Ishikawa (cell line): ENCODE measurements around the gene VWC2.

ENCODE experiments used
- CEBPB ChIP-seq: IDR thresholded peaks from 2 replicates; pipeline ENCODE4 v1.6.1; 2012
- CREB1 ChIP-seq: IDR thresholded peaks from 2 replicates; pipeline ENCODE4 v1.6.1; 2012; ENCODE audit warnings: low read depth
- EGR1 ChIP-seq: IDR thresholded peaks from 2 replicates; pipeline ENCODE4 v1.6.1; 2012
- EP300 ChIP-seq: IDR thresholded peaks from 2 replicates; pipeline ENCODE4 v1.6.1; 2012; ENCODE audit warnings: borderline replicate concordance
- FOXM1 ChIP-seq: IDR thresholded peaks from 2 replicates; pipeline ENCODE4 v1.6.1; 2012; ENCODE audit warnings: low read depth, borderline replicate concordance
- NFIC ChIP-seq: IDR thresholded peaks from 2 replicates; pipeline ENCODE4 v1.6.1; 2012
- RAD21 ChIP-seq: IDR thresholded peaks from 2 replicates; pipeline ENCODE4 v1.6.1; 2012; ENCODE audit warnings: low read depth
- REST ChIP-seq: IDR thresholded peaks from 2 replicates; pipeline ENCODE4 v1.6.1; 2012; ENCODE audit warnings: low read depth, mild to moderate bottlenecking
- TAF1 ChIP-seq: IDR thresholded peaks from 2 replicates; pipeline ENCODE4 v1.6.1; 2012; ENCODE audit warnings: low read depth, mild to moderate bottlenecking
- TCF12 ChIP-seq: IDR thresholded peaks from 2 replicates; pipeline ENCODE4 v1.6.1; 2012; ENCODE audit warnings: low read depth
- TEAD4 ChIP-seq: IDR thresholded peaks from 2 replicates; pipeline ENCODE4 v1.6.1; 2012
- USF1 ChIP-seq: IDR thresholded peaks from 2 replicates; pipeline ENCODE4 v1.6.1; 2012
- YY1 ChIP-seq: IDR thresholded peaks from 2 replicates; pipeline ENCODE4 v1.6.1; 2012; ENCODE audit warnings: low read depth
- ZBTB7A ChIP-seq: IDR thresholded peaks from 2 replicates; pipeline ENCODE4 v1.6.1; 2012; ENCODE audit warnings: low read depth
- TF ChIP-seq, protein P1 (sequence below): IDR thresholded peaks from 2 replicates; pipeline ENCODE4 v1.6.1; 2012

VWC2 gene

GRCh38 chr7:49791088-49791741 is 17.8 kb downstream of the VWC2 start:
- TF ChIP-seq FOXM1, result no peak
- TF ChIP-seq TCF12, result no peak
- TF ChIP-seq CEBPB, result no peak
- no peak for TF ChIP-seq REST
- TF ChIP-seq USF1, result no peak
- TF ChIP-seq, protein P1, sequence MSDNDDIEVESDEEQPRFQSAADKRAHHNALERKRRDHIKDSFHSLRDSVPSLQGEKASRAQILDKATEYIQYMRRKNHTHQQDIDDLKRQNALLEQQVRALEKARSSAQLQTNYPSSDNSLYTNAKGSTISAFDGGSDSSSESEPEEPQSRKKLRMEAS, result no peak
- no peak for TF ChIP-seq TAF1
- TF ChIP-seq EP300, result no peak
- no peak for TF ChIP-seq CREB1

DNA sequence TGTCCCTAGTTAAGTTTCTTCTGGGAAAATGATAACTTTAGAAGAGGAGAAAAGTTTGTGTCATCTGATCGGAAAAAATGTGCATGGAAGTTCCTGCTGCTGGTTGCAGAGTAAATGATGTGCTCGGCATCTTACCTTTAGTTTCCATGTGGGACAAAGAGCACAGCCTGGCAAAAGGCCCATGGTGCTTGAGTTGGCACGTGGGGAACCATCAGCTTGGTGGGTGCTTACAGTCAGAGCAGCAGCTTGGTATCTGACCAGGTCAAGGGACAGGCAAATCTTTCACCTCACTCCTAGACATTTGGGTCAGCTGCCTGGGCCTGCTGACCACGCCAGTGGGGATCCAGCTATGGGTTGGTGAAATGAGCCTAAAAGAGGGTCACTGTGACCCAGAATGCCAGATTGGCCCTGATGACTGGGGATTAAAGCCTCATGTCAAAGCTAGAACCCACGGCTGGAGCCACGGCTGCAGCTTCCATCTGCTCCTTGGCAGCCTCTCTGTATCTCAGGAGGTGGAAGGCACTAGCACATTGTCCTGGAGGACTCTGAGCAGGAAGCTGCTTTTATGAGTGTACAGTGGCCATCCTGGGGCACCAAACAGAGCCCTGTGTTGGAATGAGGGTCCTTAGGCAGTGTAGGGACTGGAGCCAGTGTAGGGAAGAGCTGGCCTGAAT is 24.7 kb downstream of the VWC2 start:
- TF ChIP-seq, protein P1, result no peak
- TF ChIP-seq TAF1 (no peak), USF1 (no peak), TCF12 (no peak)

DNA sequence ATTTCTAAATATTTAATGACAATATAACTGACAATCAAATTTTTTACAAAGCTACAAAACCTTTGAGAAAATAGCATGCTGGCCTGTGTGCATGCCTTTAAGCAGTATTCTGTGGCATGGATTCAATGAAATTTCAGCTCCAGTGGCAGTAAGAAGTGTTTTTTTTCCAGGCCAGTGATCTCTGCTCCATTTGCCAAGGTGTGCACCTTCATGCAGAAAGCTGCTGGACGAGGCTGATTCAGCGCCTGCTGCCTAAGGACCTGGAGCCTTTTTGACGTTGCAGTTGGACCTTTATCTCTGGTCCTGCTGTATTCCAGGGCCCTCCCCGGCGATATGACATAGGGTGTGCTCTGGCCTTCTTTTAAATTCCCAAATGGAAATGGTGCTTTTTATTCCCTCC is 26.6 kb downstream of the VWC2 start:
- TF ChIP-seq REST (no peak), TAF1 (no peak), CEBPB (no peak)

- TF ChIP-seq TEAD4, result no peak
These were observed 29.2 kb downstream of the VWC2 start for GRCh38 chr7:49802600-49802999.

DNA sequence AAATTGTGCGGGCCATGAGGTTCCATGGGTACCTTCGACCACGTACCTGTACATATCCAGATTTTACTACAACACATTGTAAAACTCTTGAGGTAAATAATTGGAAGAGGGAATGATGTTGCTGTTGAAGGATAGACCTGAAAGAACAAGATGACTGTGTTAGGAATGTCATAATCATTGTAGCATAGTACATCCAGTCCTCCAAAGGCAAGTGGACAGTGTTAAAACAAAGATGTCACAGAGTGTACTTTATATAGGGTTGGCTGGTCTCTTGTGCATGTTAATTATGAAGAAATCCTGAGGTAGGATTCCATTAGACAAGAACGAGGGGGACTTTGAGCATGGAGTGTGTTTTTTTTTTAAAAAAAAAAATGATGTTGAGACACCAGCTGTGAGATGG is 30.4 kb downstream of the VWC2 start:
- TF ChIP-seq NFIC (no peak), TCF12 (no peak), CEBPB (no peak), USF1 (no peak), CREB1 (no peak), EP300 (no peak), TEAD4 (no peak), YY1 (no peak), FOXM1 (no peak), EGR1 (no peak)
- TF ChIP-seq, protein P1, result no peak

DNA sequence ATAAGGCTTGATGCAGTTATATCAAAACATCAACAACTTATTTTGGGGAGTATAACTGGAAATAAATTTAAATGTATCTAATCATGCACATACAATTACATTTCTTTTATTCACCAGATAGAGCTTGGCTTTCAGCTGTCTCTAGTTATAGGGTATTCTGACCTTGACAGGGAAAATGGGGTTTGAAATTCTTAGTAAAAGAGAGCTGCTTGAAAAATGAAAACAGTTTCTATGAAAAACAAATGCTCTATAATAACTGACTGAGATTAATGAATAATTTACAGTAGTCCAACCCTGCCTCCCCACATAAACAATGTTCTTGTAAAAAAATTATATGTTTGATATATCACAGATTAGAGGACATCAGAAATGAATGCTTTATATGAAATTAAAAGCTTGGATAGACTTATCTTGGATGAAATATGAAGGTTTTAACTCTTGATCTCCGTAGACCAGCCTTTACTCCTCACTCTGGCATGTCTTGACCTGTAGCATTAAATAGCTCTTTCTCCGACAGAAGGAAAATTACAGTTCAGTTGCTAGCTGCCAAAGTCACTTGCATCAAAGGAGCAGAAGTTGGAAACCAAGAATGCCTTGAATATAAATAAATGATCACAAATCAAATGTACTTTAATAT is 32.1 kb downstream of the VWC2 start:
- no peak for TF ChIP-seq TCF12
- TF ChIP-seq, protein P1, result no peak
- no peak for TF ChIP-seq EGR1
- TF ChIP-seq TAF1, result no peak
- TF ChIP-seq RAD21, result no peak
- TF ChIP-seq TEAD4, result no peak
- TF ChIP-seq NFIC, result no peak
- no peak for TF ChIP-seq ZBTB7A
- no peak for TF ChIP-seq YY1
- TF ChIP-seq CEBPB, result no peak
- no peak for TF ChIP-seq EP300
- TF ChIP-seq USF1, result no peak
- TF ChIP-seq CREB1, result no peak
- TF ChIP-seq FOXM1, result no peak
- no peak for TF ChIP-seq REST
